HG02970 (cell line): ENCODE data around the gene SERPINE1.
"Not testable (repeated sequence)": the region's sequence is repeated elsewhere in the genome, so short reads cannot be mapped to it uniquely, and the experiment has no call there.

ENCODE experiments used
- ATAC-seq: cut with Tn5 transposase; IDR thresholded peaks from one replicate; pipeline ENCODE4 v1.9.1; 2021; ENCODE audit warnings: mild to moderate bottlenecking, moderate library complexity, moderate number of reproducible peaks; ENCODE audit not compliant: unreplicated experiment, low FRiP score

Gene SERPINE1

GRCh38 chr7:101100858-101101847 is 25.8 kb upstream of the SERPINE1 start:
- ATAC-seq: no peak

GRCh38 chr7:101102026-101102425 is 24.9 kb upstream of the SERPINE1 start:
- no peak for ATAC-seq

DNA sequence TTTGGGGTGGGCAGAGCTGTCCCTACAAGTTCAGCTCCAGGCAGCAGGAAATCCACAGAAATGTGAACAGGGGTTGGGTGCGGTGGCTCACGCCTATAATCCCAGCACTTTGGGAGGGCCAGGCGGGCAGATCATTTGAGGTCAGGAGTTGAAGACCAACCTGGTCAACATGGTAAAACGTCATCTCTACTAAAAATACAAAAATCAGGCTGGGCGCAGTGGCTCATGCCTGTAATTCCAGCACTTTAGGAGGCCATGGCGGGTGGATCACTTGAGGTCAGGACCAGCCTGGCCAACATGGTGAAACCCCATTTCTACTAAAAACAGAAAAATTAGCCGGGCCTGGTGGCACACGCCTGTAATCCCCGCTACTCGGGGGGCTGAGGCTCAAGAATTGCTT is 23.2 kb upstream of the SERPINE1 start:
- not testable (repeated sequence) for ATAC-seq

DNA sequence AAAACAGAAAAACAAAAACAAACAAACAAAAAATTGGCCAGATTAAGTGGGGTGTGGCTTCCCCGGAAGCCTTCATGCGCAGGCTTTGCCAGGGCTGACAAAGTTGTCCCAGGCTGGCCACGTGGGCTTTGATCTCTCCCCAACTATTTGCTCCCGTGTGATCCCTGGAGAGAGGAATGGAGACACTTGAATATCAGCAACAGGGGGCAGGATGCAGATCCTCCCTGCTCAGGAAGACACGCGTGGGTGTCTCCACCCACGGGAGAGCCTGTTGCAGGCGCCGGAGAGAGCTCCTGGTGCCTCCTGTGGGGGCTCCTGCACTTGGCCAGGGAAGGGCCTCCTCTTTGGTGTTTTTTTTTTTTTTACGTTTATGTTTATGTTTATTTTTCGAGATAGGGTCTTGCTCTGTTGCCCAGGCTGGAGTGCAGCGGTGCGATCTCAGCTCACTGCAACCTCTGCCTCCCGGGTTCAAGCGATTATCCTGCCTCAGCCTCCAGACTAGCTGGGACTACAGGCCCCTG is 22.7 kb upstream of the SERPINE1 start:
- no peak for ATAC-seq

- no peak for ATAC-seq
Observed at GRCh38 chr7:101104799-101105198, 22.1 kb upstream of the SERPINE1 start.

- not testable (repeated sequence) for ATAC-seq
Observed at GRCh38 chr7:101105248-101105647, 21.7 kb upstream of the SERPINE1 start.

- no peak for ATAC-seq
Observed at GRCh38 chr7:101106386-101106785, 20.5 kb upstream of the SERPINE1 start.

DNA sequence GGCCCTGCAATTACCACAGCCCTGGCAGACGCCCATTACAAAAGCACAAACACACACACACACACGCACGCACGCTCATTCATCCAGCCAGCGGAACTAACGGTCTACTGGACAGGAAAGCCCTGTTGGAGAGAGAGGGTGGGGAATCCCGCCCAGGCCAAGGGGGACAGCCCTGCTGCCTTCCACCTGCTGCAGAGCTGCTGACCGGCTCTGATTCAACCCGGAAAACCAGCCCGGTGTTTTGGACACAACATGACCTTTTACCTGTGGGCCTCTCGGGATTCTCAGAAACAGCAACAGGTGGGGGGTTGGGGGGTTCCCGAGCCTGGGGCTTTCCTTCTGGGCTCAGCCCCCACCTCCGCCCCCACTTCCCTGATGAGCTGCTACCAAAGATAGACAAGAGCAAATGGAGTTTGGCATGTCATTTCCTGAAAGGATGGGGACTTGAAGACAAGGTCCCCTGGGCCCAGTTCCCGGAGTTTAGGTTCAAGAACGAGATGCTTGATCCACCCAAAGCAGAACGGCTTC is 18.5 kb upstream of the SERPINE1 start:
- no peak for ATAC-seq

GRCh38 chr7:101108961-101109360 is 17.9 kb upstream of the SERPINE1 start:
- ATAC-seq: no peak

DNA sequence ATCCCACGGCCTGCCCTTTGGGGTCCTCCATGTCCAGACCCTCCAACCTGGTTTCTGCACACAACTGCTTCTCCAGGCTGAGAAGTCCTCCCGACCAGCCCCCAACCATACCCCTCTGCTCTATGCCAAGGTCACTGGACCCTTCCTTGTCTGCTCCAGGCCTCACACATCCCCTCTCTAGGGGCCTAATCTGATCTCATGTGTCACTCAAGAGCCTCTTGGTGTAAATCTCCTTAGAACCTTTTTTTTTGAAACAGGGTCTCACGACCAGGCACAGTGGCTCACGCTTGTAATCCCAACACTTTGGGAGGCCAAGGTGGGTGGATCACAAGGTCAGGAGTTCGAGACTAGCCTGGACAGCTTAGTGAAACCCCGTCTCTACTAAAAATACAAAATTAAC is 17.5 kb upstream of the SERPINE1 start:
- no peak for ATAC-seq

- ATAC-seq: no peak
Observed at GRCh38 chr7:101111261-101111660, 15.6 kb upstream of the SERPINE1 start.

GRCh38 chr7:101112233-101112632 is 14.7 kb upstream of the SERPINE1 start:
- ATAC-seq: no peak

GRCh38 chr7:101113140-101113539 is 13.8 kb upstream of the SERPINE1 start:
- ATAC-seq: not testable (repeated sequence)

- ATAC-seq: no peak
Observed at GRCh38 chr7:101113836-101114235, 13.1 kb upstream of the SERPINE1 start.

DNA sequence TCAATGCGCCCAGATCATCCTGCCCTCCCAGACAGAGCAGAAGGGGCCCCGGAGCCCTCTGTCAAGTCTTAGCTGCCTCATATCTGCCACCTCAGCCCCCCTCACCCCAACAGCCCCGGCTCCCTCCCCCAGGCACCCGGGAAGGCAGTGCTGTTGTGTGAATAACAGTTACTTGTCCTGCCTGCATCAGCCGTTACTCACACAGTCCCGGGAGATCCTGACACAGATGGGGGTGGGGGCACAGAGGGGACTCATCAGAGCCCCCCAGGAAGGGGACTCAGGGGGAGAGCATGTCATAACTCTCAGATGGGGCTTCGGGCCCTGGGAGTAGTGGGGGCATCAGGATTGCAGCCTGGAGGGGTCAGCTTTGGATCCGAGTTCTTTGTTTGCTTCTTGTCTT is 12.4 kb upstream of the SERPINE1 start:
- ATAC-seq: no peak

- no peak for ATAC-seq
Observed at GRCh38 chr7:101115215-101115614, 11.7 kb upstream of the SERPINE1 start.

- ATAC-seq: no peak
Observed at GRCh38 chr7:101116898-101117297, 10.0 kb upstream of the SERPINE1 start.

DNA sequence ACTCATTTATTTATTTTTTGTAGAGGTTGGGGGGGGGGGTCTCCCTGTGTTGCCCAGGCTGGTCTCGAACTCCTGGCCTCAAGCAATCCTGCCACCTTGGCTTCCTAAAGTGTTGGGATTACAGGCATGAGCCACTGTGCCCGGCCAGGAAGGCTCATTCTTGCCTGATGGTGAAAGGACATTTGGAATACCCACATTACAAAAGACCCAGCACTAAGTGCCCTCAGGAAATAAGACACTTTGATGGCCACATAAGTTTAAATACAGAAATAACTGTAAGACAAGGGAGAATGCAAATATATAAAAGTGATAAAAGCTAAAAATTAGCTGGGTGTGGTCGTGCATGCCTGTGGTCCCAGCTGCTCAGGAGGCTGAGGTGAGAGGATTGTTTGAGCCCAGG is 8.0 kb upstream of the SERPINE1 start:
- ATAC-seq: no peak

DNA sequence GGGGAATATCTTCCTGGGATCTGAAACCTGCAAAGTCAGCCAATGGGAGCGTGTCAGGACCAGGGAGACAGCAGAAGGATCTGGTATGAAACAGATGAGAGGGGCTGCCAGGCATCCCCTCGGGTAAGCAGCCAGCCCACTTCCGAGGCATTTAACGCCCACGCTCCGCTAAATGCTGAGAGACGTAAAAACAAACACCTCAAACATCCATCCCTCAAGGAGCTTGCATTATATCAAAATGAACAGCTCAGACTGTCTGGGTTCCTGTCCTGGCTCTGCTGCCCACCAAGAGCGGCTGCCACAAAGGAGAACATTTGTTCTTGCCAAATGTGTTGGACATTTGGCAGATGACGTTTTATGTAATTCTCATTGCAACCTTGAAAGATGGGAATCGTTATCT is 7.0 kb upstream of the SERPINE1 start:
- no peak for ATAC-seq

DNA sequence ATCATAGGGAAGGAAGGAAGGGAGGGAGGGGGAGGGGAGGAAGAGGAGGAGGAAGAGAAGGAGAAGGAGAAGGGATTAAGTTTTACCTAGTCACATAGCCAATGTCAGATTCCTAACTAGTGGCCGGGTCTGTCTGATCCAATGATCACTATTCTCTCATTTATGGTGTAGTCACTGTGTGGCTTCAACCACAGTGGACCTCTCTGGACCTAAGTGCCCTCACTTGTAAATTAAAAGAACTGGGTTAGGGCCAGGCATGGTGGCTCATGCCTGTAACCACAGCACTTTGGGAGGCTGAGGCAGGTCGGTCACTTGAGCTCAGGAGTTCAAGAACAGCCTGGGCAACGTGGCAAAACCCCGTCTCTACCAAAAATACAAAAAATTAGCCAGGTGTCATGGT is 6.6 kb upstream of the SERPINE1 start:
- no peak for ATAC-seq

- not testable (repeated sequence) for ATAC-seq
Observed at GRCh38 chr7:101121631-101121990, 5.3 kb upstream of the SERPINE1 start.
